ENCODE data around the gene KCNK2.

DNA sequence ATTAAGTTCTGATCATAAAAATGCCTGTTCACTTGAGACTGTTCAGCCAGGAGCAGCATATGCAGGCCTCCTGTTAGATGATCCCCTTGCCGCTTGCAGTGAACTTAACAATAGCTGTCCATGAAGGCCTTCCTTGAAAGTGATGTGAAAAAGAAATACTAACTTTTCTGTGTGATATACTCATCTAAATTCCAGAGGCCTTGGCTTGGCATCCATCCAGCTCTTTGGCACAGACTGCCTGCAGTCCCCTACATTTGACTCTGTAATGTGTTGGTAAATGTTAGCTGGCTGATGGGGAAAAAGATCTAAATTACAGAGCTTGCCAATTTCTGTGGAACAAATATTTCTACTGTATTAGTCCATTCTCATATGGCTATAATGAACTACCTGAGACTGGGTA lies 73.7 kb downstream of the KCNK2 start:
- TF ChIP-seq, protein P1, sequence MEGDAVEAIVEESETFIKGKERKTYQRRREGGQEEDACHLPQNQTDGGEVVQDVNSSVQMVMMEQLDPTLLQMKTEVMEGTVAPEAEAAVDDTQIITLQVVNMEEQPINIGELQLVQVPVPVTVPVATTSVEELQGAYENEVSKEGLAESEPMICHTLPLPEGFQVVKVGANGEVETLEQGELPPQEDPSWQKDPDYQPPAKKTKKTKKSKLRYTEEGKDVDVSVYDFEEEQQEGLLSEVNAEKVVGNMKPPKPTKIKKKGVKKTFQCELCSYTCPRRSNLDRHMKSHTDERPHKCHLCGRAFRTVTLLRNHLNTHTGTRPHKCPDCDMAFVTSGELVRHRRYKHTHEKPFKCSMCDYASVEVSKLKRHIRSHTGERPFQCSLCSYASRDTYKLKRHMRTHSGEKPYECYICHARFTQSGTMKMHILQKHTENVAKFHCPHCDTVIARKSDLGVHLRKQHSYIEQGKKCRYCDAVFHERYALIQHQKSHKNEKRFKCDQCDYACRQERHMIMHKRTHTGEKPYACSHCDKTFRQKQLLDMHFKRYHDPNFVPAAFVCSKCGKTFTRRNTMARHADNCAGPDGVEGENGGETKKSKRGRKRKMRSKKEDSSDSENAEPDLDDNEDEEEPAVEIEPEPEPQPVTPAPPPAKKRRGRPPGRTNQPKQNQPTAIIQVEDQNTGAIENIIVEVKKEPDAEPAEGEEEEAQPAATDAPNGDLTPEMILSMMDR (IDR thresholded peaks at IDR 0.05): no peak
- no peak for TF ChIP-seq POLR2A (IDR thresholded peaks at IDR 0.05)
